Kidney capillary endothelial cell (primary cell): ENCODE results near the gene ZNF304.
"Not testable (repeated sequence)": the region's sequence is repeated elsewhere in the genome, so short reads cannot be mapped to it uniquely, and the experiment has no call there.

Source experiments
- DNase-seq: peaks from one replicate; pipeline ENCODE4 v3.0.0-alpha.2; 2018; ENCODE audit warnings: low spot score

ZNF304 gene

DNA sequence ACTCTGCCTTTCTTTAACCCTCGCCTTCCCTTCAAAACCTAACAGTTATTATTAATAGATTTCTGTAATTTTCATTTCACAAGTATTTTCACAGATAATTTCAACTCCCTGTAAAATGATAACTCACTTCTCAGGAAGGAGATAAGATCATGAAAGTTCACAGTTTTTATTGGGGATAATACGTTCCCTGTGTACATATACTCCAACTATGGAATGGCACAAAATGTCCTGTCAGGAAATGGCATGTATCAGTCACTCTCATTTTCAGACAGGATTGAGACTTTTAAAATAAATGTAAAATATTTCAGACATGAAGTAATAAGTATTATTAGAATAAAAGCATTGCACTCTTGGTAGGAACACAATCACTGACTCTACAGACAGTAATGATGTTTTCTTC, 11.3 kb downstream of the ZNF304 start:
- DNase-seq = no peak

DNA sequence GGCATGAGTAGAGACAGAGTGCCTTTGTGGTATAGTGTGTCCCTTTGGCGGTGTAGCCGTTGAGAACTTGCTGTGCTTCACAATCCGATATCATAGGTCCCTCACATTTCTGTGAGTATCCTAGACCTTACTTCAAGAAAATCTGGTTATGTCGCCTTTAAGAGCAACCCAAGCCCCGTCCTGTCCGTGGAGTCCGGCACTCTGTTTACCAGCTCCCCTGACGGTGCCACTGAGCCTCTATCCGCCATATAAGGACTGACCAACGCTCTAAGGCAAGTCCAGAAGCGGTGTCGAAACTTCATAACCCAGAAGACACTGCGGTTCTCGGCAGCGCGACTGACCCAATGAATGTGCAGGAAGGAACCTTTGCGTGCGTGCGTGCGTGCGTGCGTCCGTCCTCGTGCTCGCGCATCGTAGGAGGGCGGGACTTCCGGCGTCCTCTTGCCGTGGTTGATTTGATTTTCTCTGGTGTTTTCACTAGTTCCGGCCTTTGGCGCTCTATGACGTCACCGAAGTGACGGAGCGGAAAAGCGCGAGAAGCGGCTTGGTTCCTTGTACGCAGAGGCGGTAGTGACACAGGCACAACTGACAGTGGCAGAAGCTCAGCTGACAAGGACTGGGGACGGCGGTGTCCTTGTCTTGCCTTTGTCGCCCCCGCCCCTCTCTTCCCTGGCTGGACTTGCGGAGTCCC, 12.1 kb downstream of the ZNF304 start, which contains the start of the genes TRAPPC2B and ZNF547:
Gene TRAPPC2B (plus strand): TSS at position 555 of the 691 bp plus-strand sequence. CDS start 1,283 bp downstream, outside the sequence.
Gene ZNF547 (plus strand): TSS at position 555 of the 691 bp plus-strand sequence. CDS start 5,005 bp downstream, outside the sequence.
- DNase-seq = peak; percentile 95

DNA sequence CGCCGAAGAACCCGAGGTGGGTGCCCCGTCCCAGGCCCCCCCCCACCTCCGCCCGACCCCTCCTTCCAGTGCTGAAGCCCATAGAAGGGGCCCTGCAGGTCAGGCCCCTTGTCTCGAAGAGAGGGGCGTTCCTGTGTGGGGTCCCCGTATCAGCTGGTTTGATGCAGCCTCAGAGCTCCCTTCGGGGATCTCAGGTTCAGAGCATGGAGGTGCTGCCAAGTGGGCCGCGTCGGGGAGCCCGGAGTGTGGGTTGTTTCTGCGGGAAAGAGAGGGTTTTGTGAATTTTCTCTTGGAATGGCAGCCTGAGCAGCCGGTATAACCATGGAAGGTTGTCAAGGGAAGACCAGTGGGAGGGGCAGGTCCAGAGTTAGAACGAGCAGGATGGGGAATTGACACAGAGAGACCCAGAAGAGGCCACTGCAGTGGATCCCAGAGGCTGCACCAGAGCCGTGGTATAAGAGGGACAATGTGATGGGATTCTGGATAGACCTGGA, 12.7 kb downstream of the ZNF304 start:
- no peak for DNase-seq

DNA sequence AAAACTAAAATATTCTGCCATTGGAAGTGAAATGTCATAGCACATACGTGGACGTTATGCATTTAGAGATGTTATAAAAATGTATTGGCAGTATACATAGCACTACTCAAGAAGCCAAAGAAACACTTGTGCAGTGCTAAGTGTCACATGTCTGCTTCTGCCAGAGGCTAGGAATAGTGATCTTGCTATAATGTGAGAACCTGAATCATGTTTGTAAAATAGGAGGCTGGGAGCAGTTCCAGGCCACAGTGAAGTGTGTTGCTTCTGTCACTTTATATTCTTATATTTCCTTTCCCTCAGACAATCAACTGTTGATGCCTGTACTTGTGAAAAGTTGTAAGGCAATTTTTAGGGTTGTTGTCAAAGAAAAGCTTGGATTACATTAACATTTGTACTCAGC, 15.7 kb downstream of the ZNF304 start:
- DNase-seq = no peak

DNA sequence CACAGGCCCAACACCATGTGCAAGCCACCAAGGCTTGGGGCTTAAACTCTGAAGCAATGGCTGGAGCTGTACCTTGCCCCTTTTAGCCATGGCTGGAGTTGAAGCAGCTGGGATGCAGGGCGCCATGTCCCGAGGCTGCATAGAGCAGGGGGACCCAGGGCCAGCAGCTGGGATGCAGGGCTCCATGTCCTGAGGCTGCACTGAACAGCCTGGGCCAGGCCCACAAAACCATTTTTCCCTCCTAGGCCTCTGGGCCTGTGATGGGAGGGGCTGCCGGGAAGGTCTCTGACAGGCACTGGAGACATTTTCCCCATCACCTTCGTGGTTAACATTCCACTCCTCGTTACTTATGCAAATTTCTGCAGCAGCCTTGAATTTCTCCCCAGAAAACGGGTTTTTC, 23.1 kb downstream of the ZNF304 start:
- DNase-seq = no peak

DNA sequence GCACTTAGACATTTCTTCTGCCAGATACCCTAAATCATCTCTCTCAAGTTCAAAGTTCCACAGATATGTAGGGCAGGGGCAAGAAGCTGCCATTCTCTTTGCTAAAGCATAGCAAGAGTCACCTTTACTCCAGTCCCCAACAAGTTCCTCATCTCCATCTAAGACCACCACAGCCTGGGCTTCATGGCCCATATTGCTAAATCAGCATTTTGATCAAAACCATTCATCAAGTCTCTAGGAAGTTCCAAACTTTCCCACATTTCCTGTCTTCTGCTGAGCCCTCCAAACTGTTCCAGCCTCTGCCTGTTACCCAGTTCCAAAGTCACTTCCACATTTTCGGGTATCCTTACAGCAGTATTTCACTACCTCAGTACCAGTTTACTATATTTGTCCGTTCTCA, 23.6 kb downstream of the ZNF304 start:
- DNase-seq = not testable (repeated sequence)

DNA sequence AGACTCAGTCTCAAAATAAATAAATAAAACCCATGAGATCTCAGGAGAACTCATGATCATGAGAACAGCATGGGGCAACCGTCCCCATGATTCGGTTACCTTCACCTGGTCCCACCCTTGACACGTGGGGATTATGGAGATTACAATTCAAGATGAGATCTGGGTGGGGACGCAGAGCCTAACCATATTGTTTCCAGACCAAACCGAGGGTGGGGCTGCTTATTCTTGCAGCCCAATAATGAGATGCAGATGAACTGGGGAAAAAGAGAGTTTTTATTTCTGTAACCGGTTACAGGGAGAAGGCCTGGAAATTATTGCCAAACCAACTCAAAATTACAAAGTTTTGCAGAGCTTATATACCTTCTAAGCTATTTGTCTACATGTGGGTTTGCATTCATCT, 25.1 kb downstream of the ZNF304 start:
- DNase-seq = no peak

DNA sequence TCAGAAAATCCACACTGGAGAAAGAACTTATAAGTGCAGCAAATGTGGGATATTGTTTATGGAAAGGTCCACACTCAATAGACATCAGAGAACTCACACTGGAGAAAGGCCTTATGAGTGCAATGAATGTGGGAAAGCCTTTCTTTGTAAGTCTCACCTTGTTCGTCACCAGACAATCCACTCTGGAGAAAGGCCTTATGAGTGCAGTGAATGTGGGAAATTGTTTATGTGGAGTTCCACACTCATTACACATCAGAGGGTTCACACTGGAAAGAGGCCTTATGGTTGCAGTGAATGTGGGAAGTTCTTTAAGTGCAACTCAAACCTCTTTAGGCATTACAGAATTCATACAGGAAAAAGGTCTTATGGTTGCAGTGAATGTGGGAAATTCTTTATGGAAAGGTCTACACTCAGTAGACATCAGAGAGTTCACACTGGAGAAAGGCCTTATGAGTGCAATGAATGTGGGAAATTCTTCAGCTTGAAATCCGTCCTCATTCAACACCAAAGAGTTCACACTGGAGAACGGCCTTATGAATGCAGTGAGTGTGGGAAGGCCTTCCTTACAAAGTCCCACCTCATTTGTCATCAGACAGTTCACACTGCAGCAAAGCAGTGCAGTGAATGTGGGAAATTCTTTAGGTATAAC, 26.6 kb downstream of the ZNF304 start:
- no peak for DNase-seq

DNA sequence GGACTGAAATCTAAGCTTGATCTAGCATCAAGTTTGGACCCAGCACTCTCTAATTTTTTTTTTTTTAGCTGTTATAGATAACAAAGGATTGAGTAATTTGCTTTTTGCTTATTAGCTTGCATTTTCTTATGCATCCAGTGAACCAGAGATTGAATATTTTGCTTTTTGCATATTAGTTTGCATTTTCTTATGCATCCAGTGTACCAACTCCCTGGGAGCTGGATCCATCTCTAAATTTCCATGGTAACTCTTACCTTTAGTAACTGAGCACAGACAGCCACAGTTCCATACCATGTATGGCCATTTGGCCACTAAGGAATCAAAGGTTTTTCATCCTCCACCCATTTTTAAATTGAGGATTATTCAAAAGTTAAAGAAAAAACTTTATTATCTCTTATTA, 29.9 kb downstream of the ZNF304 start:
- no peak for DNase-seq

DNA sequence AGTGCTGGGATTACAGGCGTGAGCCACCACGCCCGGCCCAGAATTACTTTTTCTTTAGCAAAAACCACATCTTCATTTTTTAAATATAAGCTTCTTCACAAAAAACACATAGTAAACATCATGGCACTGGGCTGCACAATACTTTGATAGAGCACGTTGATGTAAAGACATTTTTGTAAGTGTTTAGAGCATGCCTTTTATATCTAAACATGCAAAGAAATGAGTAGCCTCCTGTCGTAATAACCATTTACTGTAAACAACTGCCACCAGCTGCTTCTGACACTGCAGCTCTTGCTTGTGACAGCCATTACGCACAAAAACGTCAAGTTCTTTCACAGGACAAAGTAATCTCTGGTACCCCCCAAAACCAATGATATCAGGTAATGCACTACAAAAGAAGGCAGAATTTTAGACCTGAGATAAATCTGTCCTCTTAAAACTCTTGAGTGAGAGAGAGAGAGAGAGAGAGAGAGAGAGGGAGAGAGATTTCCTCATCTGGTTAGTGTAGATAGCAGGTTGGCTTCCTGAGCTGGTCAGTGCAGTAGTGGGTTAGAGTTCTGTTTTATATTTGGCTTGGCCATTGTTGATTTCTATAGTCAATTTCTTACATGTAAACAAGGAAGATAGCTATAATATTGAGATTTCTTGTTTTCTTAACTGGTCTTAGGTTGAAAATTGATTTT, 31.9 kb downstream of the ZNF304 start:
- no peak for DNase-seq

DNA sequence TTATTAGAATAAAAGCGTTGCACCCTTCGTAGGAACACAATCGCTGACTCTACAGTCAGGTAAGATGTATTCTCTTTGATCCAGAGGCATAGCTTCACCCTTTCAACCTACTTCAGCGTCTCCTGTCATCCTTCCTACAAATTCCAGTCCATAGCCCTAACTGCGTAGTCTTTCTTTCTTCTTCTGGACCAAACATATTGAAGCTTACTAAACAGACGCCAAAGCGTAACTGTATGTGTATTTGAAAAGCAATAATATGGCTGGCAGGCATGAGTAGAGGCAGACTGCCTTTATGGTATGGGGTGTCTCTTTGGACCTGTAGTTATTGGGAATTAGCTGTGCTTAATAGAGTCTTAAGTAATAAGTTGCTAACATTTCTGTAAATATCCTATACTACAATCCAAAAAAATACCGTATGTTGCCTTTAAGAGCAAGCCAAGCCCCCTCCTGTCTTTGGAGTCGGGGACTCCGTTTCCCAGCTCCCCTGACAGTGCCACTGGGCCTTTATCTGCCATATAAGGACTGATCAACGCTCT, 38.2 kb downstream of the ZNF304 start:
- DNase-seq = no peak

DNA sequence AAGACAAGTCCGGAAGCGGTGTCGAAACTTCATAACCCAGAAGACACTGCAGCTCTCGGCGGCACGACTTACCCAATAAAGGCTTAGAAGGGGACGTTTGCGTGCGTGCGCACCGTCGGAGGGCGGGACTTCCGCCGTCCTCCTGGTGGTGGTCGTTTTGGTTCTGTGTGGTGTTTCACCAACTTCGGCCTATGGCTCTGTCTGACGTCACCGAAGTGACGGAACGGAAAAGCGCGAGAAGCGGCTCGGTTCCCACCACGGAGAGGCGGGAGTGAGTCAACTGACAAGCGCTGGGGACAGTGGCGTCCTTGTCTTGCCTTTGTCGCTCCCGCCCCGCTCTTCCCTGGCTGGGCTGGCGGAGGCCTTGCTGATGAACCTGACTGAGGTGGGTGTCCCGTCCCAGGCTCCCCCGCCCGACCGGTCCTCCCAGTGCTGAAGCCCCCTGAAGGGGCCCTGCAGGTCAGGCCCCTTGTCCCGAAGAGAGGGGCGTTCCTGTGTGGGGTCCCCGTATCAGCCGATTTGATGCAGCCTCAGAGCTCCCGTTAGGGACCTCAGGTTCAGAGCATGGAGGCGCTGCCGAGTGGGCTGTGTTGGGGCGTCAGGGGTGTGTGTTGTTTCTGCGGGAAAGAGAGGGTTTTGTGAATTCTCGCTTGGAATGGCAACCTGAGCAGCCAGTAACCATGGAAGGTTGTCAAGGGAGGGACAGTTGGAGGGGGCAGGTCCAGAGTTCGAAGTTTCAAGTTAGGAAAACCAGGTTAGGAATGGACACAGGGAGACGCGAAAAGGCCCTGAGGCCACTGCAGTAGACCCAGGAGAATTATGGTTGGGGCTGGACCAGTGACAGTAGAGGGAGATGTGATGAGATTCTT, 38.9 kb downstream of the ZNF304 start, which contains the start of gene ZNF548:
Gene ZNF548 (plus strand): TSS at position 125 of the 869 bp plus-strand sequence. CDS start 246 bp downstream, at position 371.
- DNase-seq = peak; percentile 96

DNA sequence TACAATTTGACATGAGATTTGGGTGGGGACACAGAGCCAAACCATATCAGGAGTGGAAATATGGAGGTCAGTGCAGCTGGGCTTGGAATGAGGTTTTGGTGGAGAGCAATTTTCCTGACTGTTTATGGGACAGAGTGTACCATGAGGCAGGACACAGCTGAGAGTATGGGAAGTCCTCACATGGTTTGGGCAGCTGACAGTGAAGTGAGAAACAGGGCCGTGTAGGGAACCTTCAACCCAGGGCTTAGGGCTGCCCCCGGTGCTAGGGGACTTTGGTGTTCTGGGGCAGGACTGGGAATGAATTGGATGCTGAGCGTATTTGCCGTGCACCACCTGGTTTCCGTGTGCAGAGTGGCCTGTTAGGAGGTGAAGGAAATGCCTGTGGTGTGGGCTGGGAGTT, 44.6 kb downstream of the ZNF304 start:
- no peak for DNase-seq

DNA sequence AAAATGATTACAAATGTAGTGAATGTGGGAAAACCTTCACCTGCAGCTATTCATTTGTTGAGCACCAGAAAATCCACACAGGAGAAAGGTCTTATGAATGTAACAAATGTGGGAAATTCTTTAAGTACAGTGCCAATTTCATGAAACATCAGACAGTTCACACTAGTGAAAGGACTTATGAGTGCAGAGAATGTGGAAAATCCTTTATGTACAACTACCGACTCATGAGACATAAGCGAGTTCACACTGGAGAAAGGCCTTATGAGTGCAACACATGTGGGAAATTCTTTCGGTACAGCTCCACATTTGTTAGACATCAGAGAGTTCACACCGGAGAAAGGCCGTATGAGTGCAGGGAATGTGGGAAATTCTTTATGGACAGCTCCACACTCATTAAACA, 47.8 kb downstream of the ZNF304 start:
- no peak for DNase-seq

DNA sequence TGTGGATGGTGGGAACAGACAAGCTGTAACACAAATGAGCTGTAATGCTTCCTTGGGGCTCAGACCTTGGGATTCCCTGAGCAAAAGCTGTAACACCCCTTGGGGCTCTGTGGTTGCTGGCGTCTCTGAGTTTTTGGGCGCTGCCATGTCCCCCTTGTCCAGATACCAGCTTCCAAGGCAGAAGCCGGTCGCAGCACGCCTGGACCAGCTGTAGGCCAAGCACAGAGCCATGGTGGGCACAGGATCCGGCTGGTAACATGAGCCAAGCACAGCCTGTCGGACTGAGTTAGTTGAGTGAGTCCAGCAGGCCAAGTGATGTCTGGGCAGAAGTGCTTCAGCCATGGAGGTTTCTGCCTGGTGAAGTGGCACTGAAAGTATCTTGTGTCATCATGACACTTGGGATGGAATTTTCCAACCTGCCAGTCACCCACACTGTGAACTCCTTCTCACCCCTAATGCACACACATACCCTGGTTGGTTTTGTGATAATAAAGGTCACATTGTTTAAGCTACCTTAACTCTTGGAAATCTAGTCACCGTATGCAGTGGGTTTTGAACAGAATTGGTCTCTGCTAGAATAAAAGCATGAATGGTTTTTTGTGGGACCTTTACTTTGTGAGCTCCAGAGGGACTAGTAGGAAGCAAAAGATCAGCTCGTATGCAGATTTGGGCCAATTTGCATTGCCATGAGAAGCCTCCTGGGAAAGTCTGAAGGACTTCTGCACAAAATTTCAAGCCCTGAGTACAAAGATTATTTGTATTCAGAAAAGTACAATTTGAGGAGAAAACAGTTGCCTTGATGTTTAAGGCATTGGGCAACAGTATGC, 52.9 kb downstream of the ZNF304 start:
- DNase-seq = no peak

DNA sequence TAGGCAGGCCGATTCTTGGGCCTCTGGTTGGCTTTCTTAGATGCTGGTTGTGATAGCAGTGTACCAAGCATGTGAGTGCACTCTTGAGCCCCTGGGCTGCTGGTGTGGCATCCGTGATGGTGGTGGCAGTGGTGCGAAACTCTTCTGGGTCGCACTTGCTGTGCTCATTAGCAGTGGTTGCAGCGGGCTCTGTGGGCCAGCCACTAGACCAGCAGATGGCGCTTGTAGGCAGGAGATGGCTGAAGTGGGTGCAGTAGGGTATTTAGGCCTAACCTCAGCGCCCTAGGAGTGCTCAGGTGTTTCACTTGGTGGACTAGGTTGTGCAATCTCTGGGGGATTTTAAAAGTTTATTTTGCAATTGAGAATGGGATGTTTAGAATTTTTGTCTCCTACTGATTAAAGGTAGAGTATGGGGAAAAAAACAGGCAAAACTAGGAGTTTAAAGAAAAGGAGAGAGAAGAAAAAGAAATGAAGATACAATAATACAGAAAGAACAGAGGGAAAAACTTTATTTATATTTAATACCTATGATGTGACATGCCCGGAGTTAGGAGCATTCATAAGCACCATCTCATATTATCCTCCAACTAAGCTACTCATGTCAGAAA, 55.5 kb downstream of the ZNF304 start:
- peak; percentile 26 for DNase-seq
